HG03469 (cell line): ENCODE measurements around the gene ZNF341.

ENCODE experiments used
- ATAC-seq: cut with Tn5 transposase; IDR thresholded peaks from one replicate; pipeline ENCODE4 v1.9.1; 2021; ENCODE audit warnings: mild to moderate bottlenecking, moderate library complexity, moderate number of reproducible peaks; ENCODE audit not compliant: unreplicated experiment

ZNF341 gene

GRCh38 chr20:33839591-33839990, 107.8 kb downstream of the ZNF341 start:
- no peak for ATAC-seq

- no peak for ATAC-seq
Observed at GRCh38 chr20:33840160-33840559, 108.4 kb downstream of the ZNF341 start.

- ATAC-seq, result no peak
Observed at GRCh38 chr20:33840759-33841435, 109.1 kb downstream of the ZNF341 start.

- no peak for ATAC-seq
Observed at GRCh38 chr20:33841436-33841799, 109.6 kb downstream of the ZNF341 start.
